Liver (tissue), 9 donors: ENCODE measurements around the gene TPD52L1. TPM values are rescaled to one million over a fixed set of nuclear protein-coding genes. Genes with fewer than 3 reads are reported as not detected.

ENCODE experiments used
- DNase-seq: peaks from one replicate; pipeline ENCODE4 v3.0.0-alpha.2; 2017; ENCODE audit warnings: low spot score
- H3K27ac ChIP-seq, 2 donors: one replicate each; pipeline ENCODE4 v1.7.0; 2013; ENCODE audit warnings: inconsistent platforms in 2 of 2, low read length in 2 of 2, control low read depth in 1 of 2, low read depth in 1 of 2, mild to moderate bottlenecking in 1 of 2
- H3K27me3 ChIP-seq, 4 donors: one replicate each; pipeline versions ENCODE4 v1.6.1 to v1.7.0; 2013; ENCODE audit warnings: low read length in 3 of 4, inconsistent platforms in 1 of 4, mild to moderate bottlenecking in 1 of 4, moderate library complexity in 1 of 4; ENCODE audit not compliant: control insufficient read depth in 4 of 4, insufficient read depth in 4 of 4
- H3K36me3 ChIP-seq, 4 donors: one replicate each; pipeline versions ENCODE4 v1.6.1 to v1.7.0; 2013; ENCODE audit warnings: low read length in 3 of 4, mild to moderate bottlenecking in 3 of 4, low read depth in 1 of 4, moderate library complexity in 1 of 4; ENCODE audit not compliant: control insufficient read depth in 4 of 4, insufficient read depth in 3 of 4
- H3K4me1 ChIP-seq, 4 donors: one replicate each; pipeline versions ENCODE4 v1.6.1 to v1.7.0; 2013; ENCODE audit warnings: low read length in 3 of 4, mild to moderate bottlenecking in 3 of 4, moderate library complexity in 1 of 4; ENCODE audit not compliant: control insufficient read depth in 4 of 4, insufficient read depth in 4 of 4
- H3K4me3 ChIP-seq, 3 donors: one replicate each; pipeline versions ENCODE4 v1.6.1 to v1.7.0; 2013; ENCODE audit warnings: low read length in 3 of 3, control low read depth in 1 of 3, low read depth in 1 of 3, mild to moderate bottlenecking in 1 of 3
- H3K9ac ChIP-seq, 2 donors: one replicate each; pipeline ENCODE4 v1.7.0; 2013; ENCODE audit warnings: low read length in 2 of 2, mild to moderate bottlenecking in 2 of 2, moderate library complexity in 2 of 2, control low read depth in 1 of 2, low read depth in 1 of 2
- H3K9me3 ChIP-seq, 4 donors: one replicate each; pipeline versions ENCODE4 v1.6.1 to v1.7.0; 2013; ENCODE audit warnings: low read length in 3 of 4; ENCODE audit not compliant: control insufficient read depth in 4 of 4
- EGR1 ChIP-seq, 2 donors: IDR thresholded peaks; 2 replicates each; pipeline ENCODE4 v1.6.1; 2016 to 2018; ENCODE audit warnings: antibody characterized with exemption in 2 of 2, low read depth in 2 of 2
- FOXA1 ChIP-seq: IDR thresholded peaks from 2 replicates; pipeline ENCODE4 v1.6.1; 2016; ENCODE audit warnings: antibody characterized with exemption
- FOXA2 ChIP-seq: IDR thresholded peaks from 2 replicates; pipeline ENCODE4 v1.6.1; 2016; ENCODE audit warnings: antibody characterized with exemption
- JUND ChIP-seq, 2 donors: IDR thresholded peaks; 2 replicates each; pipeline ENCODE4 v1.6.1; 2016; ENCODE audit warnings: antibody characterized with exemption in 2 of 2
- NR2F2 ChIP-seq: IDR thresholded peaks from 2 replicates; pipeline ENCODE4 v1.6.1; 2016; ENCODE audit warnings: antibody characterized with exemption
- RXRA ChIP-seq, 2 donors: IDR thresholded peaks; 2 replicates each; pipeline ENCODE4 v1.6.1; 2017 to 2018; ENCODE audit warnings: antibody characterized with exemption in 2 of 2, mild to moderate bottlenecking in 1 of 2
- TAF1 ChIP-seq: conservative IDR thresholded peaks from 2 replicates; pipeline ENCODE4 v1.6.1; 2016; ENCODE audit warnings: antibody characterized with exemption, mild to moderate bottlenecking
- YY1 ChIP-seq: IDR thresholded peaks from 2 replicates; pipeline ENCODE4 v1.6.1; 2016; ENCODE audit warnings: antibody characterized with exemption, mild to moderate bottlenecking
- WGBS: extraction: QIAGEN DNeasy Blood & Tissue Kit; methylation state at CpG from one replicate; pipeline ENCODE4 v1.1.7; 2013; 5-methylcytosine and 5-hydroxymethylcytosine counted together
- polyA plus RNA-seq, 2 donors: library from polyadenylated mRNA; stranded (reverse) in 1 of 2; unstranded in 1 of 2; fragments of 200-250 nt in 1 of 2; fragments of >200 nt in 1 of 2; fragmentation: Nextera tagmentation in 1 of 2; extraction: Ambion mirVana in 1 of 2; gene quantifications; one replicate each; pipeline versions ENCODE4 v1.2.1 to v1.2.3, GENCODE V29; 2013 to 2015
- total RNA-seq, 2 donors: library from RNA; depleted of rRNA; stranded (reverse); fragments of >200 nt; gene quantifications; one replicate each; pipeline ENCODE4 v1.2.3, GENCODE V29; 2014
- TF ChIP-seq, protein P1 (sequence below): IDR thresholded peaks from 2 replicates; pipeline ENCODE4 v1.6.1; 2016; ENCODE audit warnings: antibody characterized with exemption, mild to moderate bottlenecking
- TF ChIP-seq, protein P2 (sequence below): IDR thresholded peaks from 2 replicates; pipeline ENCODE4 v1.6.1; 2016; ENCODE audit warnings: antibody characterized with exemption
- TF ChIP-seq, protein P3 (sequence below): IDR thresholded peaks from 2 replicates; pipeline ENCODE4 v1.6.1; 2016; ENCODE audit warnings: antibody characterized with exemption
- TF ChIP-seq, protein P4 (sequence below): IDR thresholded peaks from 2 replicates; pipeline ENCODE4 v1.6.1; 2016; ENCODE audit warnings: antibody characterized with exemption
- donor health status: healthy.
- donor health status: healthy.
- donor health status: healthy.
- donor health status: healthy.
- donor health status: healthy.

The TPD52L1 gene
- total and polyA plus RNA-seq, 4 donors, result 8.9 to 66.4 (median 56.6) TPM

DNA sequence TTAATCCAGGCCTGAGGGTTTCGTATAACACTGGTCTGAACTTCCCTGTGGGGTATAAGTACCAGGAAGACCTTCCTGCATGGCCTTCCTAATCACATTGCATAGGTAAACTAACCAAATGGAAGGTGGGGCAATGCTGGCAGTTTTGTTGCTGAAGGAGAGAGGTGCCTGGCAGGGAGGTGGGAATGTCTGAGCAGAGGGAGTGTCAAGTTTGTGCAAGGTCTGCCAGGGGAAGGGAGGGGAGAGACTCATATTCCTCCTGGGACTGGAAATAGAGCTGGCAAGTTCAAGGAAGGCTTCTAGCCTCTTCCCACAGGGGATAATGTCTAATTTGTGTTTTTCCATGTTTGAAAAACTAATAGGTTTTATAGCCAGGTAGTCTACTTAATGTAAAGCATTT lies 77.6 kb downstream of the TPD52L1 start:
- H3K4me3 ChIP-seq, result no peak overlapping the region
- no peaks in the 10 kb centered on the region for H3K9me3 ChIP-seq
- no peak for DNase-seq
- TF ChIP-seq FOXA2 (no peak), YY1 (no peak), EGR1 (IDR thresholded peaks at IDR 0.05; ENCODE audit: low read depth in 2 of 2) (no peak), NR2F2 (no peak), FOXA1 (no peak), JUND (IDR thresholded peaks at IDR 0.05) (no peak), TAF1 (no peak)
- TF ChIP-seq, protein P1, sequence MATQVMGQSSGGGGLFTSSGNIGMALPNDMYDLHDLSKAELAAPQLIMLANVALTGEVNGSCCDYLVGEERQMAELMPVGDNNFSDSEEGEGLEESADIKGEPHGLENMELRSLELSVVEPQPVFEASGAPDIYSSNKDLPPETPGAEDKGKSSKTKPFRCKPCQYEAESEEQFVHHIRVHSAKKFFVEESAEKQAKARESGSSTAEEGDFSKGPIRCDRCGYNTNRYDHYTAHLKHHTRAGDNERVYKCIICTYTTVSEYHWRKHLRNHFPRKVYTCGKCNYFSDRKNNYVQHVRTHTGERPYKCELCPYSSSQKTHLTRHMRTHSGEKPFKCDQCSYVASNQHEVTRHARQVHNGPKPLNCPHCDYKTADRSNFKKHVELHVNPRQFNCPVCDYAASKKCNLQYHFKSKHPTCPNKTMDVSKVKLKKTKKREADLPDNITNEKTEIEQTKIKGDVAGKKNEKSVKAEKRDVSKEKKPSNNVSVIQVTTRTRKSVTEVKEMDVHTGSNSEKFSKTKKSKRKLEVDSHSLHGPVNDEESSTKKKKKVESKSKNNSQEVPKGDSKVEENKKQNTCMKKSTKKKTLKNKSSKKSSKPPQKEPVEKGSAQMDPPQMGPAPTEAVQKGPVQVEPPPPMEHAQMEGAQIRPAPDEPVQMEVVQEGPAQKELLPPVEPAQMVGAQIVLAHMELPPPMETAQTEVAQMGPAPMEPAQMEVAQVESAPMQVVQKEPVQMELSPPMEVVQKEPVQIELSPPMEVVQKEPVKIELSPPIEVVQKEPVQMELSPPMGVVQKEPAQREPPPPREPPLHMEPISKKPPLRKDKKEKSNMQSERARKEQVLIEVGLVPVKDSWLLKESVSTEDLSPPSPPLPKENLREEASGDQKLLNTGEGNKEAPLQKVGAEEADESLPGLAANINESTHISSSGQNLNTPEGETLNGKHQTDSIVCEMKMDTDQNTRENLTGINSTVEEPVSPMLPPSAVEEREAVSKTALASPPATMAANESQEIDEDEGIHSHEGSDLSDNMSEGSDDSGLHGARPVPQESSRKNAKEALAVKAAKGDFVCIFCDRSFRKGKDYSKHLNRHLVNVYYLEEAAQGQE, result no peak
- TF ChIP-seq, protein P2, sequence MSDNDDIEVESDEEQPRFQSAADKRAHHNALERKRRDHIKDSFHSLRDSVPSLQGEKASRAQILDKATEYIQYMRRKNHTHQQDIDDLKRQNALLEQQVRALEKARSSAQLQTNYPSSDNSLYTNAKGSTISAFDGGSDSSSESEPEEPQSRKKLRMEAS, result no peak
- 82% methylated on average over 1 of the region's 1 CpG for WGBS
- H3K36me3 ChIP-seq, result no peaks in the 10 kb centered on the region
- no peak overlapping the region for H3K27ac ChIP-seq
- H3K9ac ChIP-seq, result no peak overlapping the region
- H3K27me3 ChIP-seq, result no peaks in the 10 kb centered on the region
- H3K4me1 ChIP-seq, result no peaks in the 10 kb centered on the region

DNA sequence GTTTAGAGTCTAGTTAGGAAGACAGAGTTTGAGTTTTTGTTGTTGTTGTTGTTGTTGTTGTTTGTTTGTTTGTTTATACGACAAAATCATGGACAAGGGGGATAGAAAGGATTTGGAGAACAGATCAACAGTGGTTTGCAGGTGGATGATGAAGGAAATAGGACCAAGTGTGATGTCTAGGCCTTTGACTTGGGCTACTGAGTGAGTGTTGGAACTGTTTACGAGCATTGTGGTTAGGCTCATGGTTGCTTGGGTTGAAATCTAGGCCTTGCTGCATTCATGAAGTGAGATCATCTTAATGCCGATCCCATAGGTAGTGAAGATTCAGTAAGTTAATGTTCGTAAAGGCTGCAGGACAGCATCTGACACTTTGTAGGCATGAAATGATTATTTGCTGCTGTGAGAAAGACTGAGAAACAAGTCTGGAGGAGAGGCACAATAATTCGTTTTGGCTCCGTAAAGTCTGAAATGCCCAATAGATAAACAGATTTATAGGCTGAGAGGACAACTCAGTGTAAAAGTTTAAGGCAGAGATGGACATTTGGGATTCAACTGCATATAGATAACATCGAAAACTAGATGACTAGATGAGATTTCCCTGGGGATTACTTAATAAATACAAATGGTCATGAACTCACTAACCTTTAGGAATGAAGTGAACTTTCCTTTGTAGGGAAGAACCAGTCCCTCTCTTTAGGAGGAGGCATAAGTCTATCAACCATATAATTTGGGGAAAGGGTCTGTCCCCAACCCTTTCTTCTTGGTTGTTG lies 78.2 kb downstream of the TPD52L1 start:
- no peak for DNase-seq
- Histone ChIP-seq H3K27ac (no peak overlapping the region), H3K9ac (no peak overlapping the region), H3K4me3 (no peak overlapping the region), H3K4me1 (no peaks in the 10 kb centered on the region), H3K36me3 (no peaks in the 10 kb centered on the region), H3K27me3 (no peaks in the 10 kb centered on the region), H3K9me3 (no peaks in the 10 kb centered on the region)
- TF ChIP-seq FOXA2 (no peak), RXRA (IDR thresholded peaks at IDR 0.05) (no peak), NR2F2 (no peak)
- TF ChIP-seq, protein P3, sequence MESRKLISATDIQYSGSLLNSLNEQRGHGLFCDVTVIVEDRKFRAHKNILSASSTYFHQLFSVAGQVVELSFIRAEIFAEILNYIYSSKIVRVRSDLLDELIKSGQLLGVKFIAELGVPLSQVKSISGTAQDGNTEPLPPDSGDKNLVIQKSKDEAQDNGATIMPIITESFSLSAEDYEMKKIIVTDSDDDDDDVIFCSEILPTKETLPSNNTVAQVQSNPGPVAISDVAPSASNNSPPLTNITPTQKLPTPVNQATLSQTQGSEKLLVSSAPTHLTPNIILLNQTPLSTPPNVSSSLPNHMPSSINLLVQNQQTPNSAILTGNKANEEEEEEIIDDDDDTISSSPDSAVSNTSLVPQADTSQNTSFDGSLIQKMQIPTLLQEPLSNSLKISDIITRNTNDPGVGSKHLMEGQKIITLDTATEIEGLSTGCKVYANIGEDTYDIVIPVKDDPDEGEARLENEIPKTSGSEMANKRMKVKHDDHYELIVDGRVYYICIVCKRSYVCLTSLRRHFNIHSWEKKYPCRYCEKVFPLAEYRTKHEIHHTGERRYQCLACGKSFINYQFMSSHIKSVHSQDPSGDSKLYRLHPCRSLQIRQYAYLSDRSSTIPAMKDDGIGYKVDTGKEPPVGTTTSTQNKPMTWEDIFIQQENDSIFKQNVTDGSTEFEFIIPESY, result no peak
- TF ChIP-seq, protein P1, result no peak
- TF ChIP-seq, protein P4, sequence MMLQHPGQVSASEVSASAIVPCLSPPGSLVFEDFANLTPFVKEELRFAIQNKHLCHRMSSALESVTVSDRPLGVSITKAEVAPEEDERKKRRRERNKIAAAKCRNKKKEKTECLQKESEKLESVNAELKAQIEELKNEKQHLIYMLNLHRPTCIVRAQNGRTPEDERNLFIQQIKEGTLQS, result no peak
- 94% methylated on average over 7 of the region's 7 CpGs for WGBS
